ENCODE measurements around the gene SYNE1. TPM values are rescaled to one million over a fixed set of nuclear protein-coding genes. Genes with fewer than 3 reads are reported as not detected.

SYNE1 gene
- total RNA-seq, 1 donor = 95.3 TPM

DNA sequence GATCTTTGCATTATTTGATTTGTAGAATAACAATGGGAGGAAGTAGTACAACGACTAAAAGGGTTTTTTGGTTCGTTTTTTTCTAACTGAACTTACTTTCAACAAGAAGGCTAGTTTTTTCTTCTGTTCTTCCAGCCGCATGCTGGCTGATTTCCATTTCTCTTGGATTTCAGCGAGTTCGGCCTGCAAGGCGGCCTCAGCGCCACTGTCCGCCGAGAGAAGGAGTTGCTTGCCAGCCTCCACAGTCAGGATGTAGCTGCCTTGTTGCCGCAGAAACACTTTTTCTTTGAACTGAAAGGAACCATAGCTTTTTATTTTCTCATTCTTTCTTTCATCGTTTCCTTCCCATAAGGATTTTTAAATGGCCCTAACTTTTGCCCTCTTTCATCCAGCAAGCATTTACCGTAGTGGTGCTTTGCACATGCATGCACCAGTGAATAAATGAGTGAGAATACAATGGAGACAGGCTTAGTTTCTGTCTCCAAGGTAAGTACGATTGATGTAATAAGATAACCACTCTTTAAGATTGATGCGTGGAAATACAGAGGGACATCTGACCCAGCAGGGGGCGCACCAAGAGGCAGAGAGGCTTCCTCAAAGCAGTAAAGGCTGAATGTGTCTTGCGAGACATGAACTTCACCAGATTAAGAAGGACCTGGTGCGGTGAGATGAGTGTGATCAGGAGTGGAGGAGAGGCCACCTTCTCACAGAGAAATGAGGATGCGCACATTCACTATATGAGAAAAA is 430.9 kb downstream of the SYNE1 start:
- DNase-seq (ENCODE audit: low read depth in 2 of 3, low spot score in 2 of 3) = peak in 2 of 3 donors; percentile 10 to 26

GRCh38 chr6:152204591-152204990 is 432.6 kb downstream of the SYNE1 start:
- no peak for DNase-seq (ENCODE audit: low read depth in 2 of 3, low spot score in 2 of 3)

DNA sequence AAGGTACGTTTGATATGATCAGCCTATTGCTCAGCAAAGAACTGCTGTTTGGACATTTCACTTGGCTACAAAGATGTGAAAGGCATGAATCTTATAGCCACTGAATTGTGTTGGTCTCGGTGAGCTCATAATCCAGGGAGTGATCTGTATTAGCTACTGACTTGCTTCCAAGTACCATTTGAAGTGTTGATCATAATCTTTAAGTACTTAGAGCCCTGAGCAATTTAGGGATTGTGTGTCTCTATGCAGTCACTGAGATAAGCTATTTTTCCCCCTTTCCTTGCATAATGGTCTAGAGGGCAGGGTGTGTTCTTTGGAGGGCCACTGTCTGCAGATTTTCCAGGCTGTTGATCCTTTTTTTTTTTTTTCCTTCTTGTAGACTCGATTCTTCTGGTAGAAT is 436.0 kb downstream of the SYNE1 start:
- DNase-seq (ENCODE audit: low read depth in 2 of 3, low spot score in 2 of 3) = no peak

GRCh38 chr6:152195896-152196295 is 441.3 kb downstream of the SYNE1 start:
- DNase-seq (ENCODE audit: low read depth in 2 of 3, low spot score in 2 of 3) = no peak

DNA sequence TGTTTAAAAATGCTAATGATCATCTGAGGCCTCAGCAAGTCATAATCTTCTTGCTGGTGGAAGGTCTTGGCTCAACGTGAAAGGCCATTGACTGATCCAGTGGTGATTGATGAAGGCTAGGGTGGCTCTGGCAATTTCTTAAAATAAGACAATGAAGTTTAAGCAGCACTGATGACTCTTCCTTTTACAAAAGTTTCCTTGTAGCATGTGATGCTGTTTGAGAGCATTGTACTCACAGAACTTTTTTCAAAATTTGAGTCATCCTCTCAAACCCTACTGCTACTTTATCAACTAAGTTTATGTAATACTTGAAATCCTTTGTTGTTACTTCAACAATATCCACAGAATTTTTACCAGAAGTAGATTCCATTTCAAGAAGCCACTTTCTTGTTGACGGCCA is 447.4 kb downstream of the SYNE1 start:
- no peak for DNase-seq (ENCODE audit: low read depth in 2 of 3, low spot score in 2 of 3)

DNA sequence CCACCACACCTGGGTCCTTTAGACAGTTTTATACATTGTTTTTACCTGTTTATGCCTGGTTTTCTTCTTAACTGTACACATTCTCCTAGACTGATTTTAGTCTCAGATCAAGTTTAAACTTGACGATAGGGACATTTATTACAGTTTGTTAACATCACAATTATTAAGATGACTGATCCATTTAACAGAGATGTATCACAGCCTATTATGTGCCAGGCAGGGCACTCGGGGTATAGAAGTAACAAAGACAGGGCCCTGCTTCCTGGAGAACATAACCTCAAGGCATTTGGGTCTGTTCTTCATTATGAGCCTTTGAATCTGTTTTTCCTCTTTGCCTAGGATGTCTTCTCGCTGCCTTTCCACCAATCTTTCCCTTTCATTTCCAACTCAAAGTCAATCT is 449.2 kb downstream of the SYNE1 start:
- DNase-seq (ENCODE audit: low read depth in 2 of 3, low spot score in 2 of 3) = no peak

- no peak for DNase-seq (ENCODE audit: low read depth in 2 of 3, low spot score in 2 of 3)
Observed at GRCh38 chr6:152186840-152187239, 450.3 kb downstream of the SYNE1 start.

DNA sequence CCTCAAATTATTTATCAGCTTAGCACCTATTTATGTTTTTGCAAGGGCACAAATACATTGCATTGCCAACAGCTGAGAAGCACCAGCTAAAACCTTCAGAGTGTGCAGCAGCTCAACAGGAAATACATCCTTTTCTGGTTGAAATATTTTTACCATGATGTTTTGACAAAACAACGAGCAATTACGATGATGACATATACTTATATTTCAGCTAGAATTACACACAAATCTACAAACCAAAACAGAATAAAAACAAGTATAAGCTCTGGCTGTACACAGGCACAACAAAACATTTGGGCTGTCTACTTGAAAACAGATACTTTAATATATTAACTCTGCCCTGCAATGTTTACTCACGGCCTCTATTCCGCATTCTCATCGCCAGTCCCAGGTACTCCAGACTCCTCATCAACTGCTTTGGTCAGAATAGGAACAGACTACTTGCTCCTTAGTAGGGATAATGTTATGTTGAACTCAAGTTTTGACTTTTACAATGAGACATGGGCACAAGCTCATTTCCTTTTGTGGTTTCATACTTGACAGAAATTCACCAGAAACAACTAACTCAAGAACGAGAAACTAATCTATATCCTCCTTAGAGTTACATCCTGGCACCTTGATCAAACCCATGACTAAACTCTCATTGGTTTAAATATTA is 452.1 kb downstream of the SYNE1 start:
- DNase-seq (ENCODE audit: low read depth in 2 of 3, low spot score in 2 of 3) = peak in 1 of 3 donors; percentile 28

DNA sequence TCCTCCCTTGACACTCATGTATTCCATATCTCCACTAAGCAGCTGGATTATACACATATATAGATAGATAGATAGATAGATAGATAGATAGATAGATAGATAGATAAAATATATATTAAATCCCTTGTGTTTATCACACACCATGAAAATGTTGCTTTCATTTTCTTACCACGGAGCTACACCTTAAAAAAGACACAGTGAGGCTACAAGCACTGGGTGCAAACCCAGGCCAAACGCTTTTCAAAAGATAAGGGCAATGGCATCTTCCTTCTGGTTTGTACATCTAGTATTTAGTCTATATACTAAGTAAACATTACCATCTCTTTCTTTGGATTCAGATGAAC is 452.6 kb downstream of the SYNE1 start:
- DNase-seq (ENCODE audit: low read depth in 2 of 3, low spot score in 2 of 3) = no peak

- no peak for DNase-seq (ENCODE audit: low read depth in 2 of 3, low spot score in 2 of 3)
Observed at GRCh38 chr6:152180601-152181000, 456.6 kb downstream of the SYNE1 start.

DNA sequence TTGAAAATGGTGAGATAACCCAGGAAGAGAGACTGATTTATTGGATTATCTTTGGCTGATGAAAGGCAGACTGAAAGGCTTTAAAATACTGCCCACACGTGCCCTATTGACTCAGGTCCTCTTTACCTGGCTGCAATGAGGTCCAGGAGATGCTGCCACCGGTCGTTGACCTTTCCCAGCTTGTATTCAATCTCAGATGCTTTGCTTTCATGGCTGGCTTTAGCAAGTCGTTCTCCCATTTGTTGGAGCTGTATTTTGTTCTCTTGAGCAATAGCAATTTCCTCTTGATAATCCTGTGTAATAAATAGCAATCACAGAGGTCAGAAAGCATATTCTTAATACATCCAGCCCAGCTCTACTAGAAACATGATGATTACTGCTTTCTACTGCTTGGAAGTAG is 460.9 kb downstream of the SYNE1 start:
- no peak for DNase-seq (ENCODE audit: low read depth in 2 of 3, low spot score in 2 of 3)

DNA sequence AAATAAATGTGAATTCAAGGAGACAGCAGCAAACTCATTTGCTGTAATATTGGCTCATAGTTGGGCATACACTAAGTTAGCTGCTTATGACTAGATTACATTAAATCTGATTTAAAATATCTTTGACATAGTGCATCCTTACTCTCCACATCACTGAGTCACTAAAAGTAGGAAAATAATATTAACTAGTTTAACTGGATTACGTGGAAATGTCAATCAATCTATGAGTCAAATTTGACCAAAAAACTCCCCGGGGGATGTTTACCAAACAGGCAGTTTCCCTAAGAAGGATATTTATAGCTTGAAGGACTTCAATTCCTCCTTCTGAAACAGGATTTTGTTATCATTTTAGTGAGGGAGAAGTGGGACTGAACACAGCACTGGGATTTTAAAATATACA is 463.2 kb downstream of the SYNE1 start:
- no peak for DNase-seq (ENCODE audit: low read depth in 2 of 3, low spot score in 2 of 3)

- no peak for DNase-seq (ENCODE audit: low read depth in 2 of 3, low spot score in 2 of 3)
Observed at GRCh38 chr6:152173321-152173720, 463.8 kb downstream of the SYNE1 start.

- peak in 1 of 3 donors; percentile 20 for DNase-seq (ENCODE audit: low read depth in 2 of 3, low spot score in 2 of 3)
Observed at GRCh38 chr6:152170702-152171667, 466.2 kb downstream of the SYNE1 start.

DNA sequence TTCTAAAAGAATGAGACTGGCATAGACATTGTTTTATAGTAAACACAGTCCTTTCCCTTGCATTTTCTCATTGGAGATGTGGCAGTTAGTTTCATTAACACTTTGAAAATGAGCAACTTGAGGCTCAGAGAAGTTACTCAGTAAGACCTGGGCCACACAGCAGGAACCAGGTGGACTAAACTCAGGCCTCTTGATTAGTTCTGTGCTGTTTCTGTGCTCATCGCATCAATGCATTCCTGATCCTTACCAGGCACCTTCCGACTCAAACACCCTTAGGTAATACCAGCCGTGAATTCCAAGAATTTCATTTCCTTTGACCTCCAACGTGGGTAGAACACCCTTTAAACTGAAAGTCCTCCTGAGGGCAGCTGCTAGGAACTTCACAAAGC is 466.9 kb downstream of the SYNE1 start:
- DNase-seq (ENCODE audit: low read depth in 2 of 3, low spot score in 2 of 3) = no peak

DNA sequence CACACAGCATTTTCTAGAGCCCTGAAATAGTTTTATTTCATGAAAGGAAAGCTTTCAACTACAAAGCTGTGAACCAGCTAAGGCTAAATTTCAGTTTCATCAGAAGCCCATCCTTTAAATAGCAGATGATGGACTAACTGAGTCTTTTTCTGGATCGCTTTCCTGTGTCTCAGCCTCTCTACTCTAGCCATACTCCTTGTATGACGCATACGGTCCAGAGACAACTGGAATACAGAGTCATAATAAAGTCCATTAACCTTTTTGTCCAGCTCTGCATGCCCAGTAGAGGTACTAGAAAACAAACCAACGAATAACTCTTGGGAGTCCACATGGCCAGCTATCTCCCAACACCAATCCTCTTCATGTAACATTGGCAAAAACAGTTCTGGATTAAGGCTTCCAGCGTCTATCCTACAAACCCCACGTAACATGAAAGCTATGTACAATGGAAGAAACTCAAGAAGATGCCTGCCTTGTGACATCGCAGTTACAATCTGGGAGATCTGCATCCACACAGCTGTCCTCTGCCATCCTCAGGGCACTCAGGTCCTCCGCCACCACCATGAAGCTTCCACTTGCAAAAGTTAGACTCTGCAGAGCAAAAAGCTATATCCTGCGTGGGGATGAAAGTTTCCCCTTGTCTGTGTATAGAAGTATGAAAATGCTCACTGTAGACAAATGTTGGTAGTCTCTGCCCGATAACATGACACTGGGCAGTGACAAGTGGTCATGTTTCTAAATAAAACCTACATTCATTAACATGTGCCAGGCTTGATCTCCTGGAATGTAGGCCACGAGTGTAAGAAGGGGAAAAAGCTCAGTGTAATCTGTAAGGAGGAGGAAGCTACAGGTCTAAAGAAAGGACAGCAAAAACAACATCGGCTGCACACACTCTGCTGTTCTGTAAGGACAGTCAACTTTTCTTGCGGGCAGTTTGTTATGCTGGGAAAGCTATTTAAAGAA is 469.2 kb downstream of the SYNE1 start:
- no peak for DNase-seq (ENCODE audit: low read depth in 2 of 3, low spot score in 2 of 3)

DNA sequence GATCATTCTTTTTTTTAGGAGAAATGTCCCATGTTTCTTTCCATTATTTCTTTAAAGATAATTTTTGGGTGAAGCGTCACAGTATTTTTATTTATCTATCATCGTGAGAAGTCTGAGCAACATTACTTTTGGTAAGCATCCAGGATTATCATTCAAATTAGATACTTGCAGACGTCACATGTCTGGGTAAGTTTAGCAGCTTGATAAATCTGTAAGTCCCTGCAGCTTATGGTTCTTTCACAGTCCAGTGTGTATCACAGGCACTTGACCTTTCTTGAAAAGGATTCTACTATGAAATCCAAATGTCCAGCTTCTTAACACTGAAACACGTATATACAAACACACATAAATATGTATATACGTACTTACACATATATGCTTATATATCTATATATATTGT is 470.3 kb downstream of the SYNE1 start:
- no peak for DNase-seq (ENCODE audit: low read depth in 2 of 3, low spot score in 2 of 3)

DNA sequence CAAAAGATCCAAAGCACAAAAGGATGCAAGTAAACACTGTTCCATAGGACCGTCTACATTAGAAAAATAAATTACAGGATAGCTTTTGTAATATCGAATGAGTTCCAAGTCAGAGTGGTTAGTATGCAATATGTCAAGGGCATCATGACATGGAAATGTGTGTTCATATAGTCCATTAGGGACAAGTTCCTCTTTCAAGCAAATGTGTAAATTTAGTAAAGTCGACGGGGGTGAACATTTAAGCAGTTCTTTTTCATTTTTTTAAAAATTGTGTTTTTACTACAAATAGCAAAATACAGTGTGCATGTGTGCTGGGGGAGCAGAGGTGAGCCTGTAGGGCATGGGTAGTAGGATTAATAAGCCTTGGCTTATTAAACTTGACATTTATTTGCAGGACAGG is 470.7 kb downstream of the SYNE1 start:
- peak in 1 of 3 donors; percentile 21 for DNase-seq (ENCODE audit: low read depth in 2 of 3, low spot score in 2 of 3)

DNA sequence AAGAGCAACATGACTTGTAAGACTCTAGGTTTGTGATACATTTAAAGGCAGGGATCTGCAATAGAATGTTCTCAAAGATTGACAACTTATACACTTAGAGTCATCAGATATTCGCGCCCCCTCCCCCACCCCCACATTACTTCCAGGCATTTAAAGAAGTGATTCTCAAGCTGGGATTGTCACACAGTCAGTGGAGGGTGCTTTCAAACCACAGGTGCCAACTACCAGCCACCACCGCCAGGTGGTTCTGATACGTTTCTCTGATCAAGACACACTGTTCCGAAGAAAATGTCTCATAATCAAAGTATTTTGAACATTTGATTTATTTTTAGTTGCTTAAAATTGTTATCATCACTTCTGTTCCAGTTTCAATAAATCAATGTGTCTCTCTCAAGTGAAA is 472.2 kb downstream of the SYNE1 start:
- no peak for DNase-seq (ENCODE audit: low read depth in 2 of 3, low spot score in 2 of 3)

DNA sequence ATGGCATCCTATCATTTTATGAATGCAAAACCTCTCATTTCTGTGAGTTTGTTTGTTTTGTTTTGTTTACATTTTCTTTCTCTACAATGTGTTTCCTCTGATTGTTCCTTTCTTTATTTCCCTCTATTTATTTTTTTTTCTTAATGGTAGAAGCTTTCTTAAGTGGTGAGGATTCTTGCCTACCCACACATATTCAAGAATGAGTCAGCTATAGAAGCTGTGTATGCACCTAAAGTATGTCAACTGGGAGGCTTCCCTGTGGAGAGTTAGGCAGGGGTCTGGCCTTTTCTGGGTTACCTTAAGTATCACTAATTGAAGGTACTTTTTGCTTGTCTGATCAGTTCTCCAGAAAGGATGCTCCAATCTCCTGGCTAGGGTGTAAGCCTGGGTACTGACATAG is 475.7 kb downstream of the SYNE1 start:
- DNase-seq (ENCODE audit: low read depth in 2 of 3, low spot score in 2 of 3) = no peak

All from hematopoietic multipotent progenitor cell (in vitro differentiated cells).